CD4-positive, alpha-beta T cell (primary cell): Measurements from ENCODE around the gene ARHGAP26. TPM values are rescaled to one million over a fixed set of nuclear protein-coding genes. Genes with fewer than 3 reads are reported as not detected.

Source experiments
- ATAC-seq: fragments of 200-7000 bp; cut with Tn5 transposase; one replicate; pipeline ENCODE4 v1.10.0; 2022; ENCODE audit warnings: mild to moderate bottlenecking; ENCODE audit not compliant: poor library complexity
- CTCF ChIA-PET: fragments of 350-600 bp; sonication (Branson Sonifier 250); formaldehyde crosslinking; loops from one replicate; lab custom pipeline; 2021; ENCODE audit warnings: antibody characterized with exemption, inconsistent platforms; lab: Charles Lee
- POLR2A ChIA-PET: fragments of 350-600 bp; sonication (Branson Sonifier 250); formaldehyde crosslinking; loops from one replicate; lab custom pipeline; 2021; ENCODE audit warnings: antibody characterized with exemption, inconsistent platforms; lab: Charles Lee
- DNase-seq, 14 experiments: peaks; one replicate each; pipeline ENCODE4 v3.0.0-alpha.2; 2013 to 2020; ENCODE audit warnings: mixed read lengths in 2 of 14
- H3K27ac ChIP-seq, 2 donors: one replicate each; pipeline versions ENCODE4 v1.5.1 to v1.7.0; 2013; ENCODE audit warnings: low read length in 2 of 2, low read depth in 1 of 2, mild to moderate bottlenecking in 1 of 2
- H3K27me3 ChIP-seq, 2 experiments: 1 replicate in 1 of 2; 2 replicates in 1 of 2; pipeline versions ENCODE4 v1.6.1 to v1.7.0; 2013; ENCODE audit warnings: low read length in 2 of 2, control low read depth in 1 of 2, mild to moderate bottlenecking in 1 of 2, moderate library complexity in 1 of 2; ENCODE audit not compliant: insufficient read depth in 2 of 2, control insufficient read depth in 1 of 2
- H3K36me3 ChIP-seq: one replicate; pipeline ENCODE4 v1.6.1; 2013; ENCODE audit warnings: low read length, control low read depth; ENCODE audit not compliant: insufficient read depth
- H3K4me1 ChIP-seq: one replicate; pipeline ENCODE4 v1.6.1; 2013; ENCODE audit warnings: low read length, control low read depth; ENCODE audit not compliant: insufficient read depth
- H3K4me3 ChIP-seq: one replicate; pipeline ENCODE4 v1.5.1; 2013; ENCODE audit warnings: mild to moderate bottlenecking, low read length, moderate library complexity
- H3K9me3 ChIP-seq, 2 experiments: 1 replicate in 1 of 2; 2 replicates in 1 of 2; pipeline versions ENCODE4 v1.6.1 to v1.7.0; 2013; ENCODE audit warnings: low read length in 2 of 2, mild to moderate bottlenecking in 2 of 2, control low read depth in 1 of 2, moderate library complexity in 1 of 2; ENCODE audit not compliant: control insufficient read depth in 1 of 2, insufficient read depth in 1 of 2
- H3K27ac Mint-ChIP-seq: one replicate; pipeline ENCODE4 v1.8.0; 2020; ENCODE audit warnings: mixed read lengths
- H3K27me3 Mint-ChIP-seq: one replicate; pipeline ENCODE4 v1.8.0; 2021; ENCODE audit warnings: mixed read lengths
- H3K36me3 Mint-ChIP-seq: one replicate; pipeline ENCODE4 v1.8.0; 2021; ENCODE audit warnings: low read depth, mixed read lengths
- H3K4me1 Mint-ChIP-seq: one replicate; pipeline ENCODE4 v1.8.0; 2021; ENCODE audit warnings: low read depth, mixed read lengths
- H3K4me3 Mint-ChIP-seq: one replicate; pipeline ENCODE4 v1.8.0; 2020; ENCODE audit warnings: mild to moderate bottlenecking, mixed read lengths
- H3K9me3 Mint-ChIP-seq: one replicate; pipeline ENCODE4 v1.8.0; 2020; ENCODE audit warnings: mixed read lengths
- CTCF ChIP-seq: fragments of 200-600 bp; IDR thresholded peaks from one replicate; pipeline ENCODE4 v1.8.0; 2022; ENCODE audit warnings: antibody characterized with exemption, mild to moderate bottlenecking
- intact Hi-C, 2 experiments: fragments of 100-400 bp; cut with DNase I in 1 of 2; cut with micrococcal nuclease in 1 of 2; formaldehyde crosslinking; loops; one replicate each; pipeline versions ENCODE4 v1.15.1 to v1.9.0; 2023 to 2025; cut with DNase I, micrococcal nuclease
- total RNA-seq, 174 experiments: library from RNA in 2 of 174; stranded (reverse) in 2 of 174; gene quantifications; one replicate each; pipeline ENCODE4 v1.2.3 and lab custom pipeline; 2021 to 2026

Gene ARHGAP26
- total RNA-seq, 2 experiments from 2014 or later, result 24.9 to 27.3 TPM

GRCh38 chr5:143001764-143002351 is 231.7 kb downstream of the ARHGAP26 start:
- peak overlapping the region; percentile 69 to 87 for H3K27ac ChIP-seq
- peaks cover 47% of the 10 kb centered on the region for H3K4me1 Mint-ChIP-seq
- TF ChIP-seq CTCF, result no peak
- H3K4me3 ChIP-seq, result no peak overlapping the region
- intact Hi-C loops, result loop anchor here (2.0 to 10.0 kb wide), 6 partner anchors 77 to 1190 kb away; no protein-coding TSS in a partner anchor
- peak; percentile 6 for ATAC-seq
- H3K4me3 Mint-ChIP-seq, result peak overlapping the region; percentile 43
- CTCF ChIA-PET, result interaction anchor here (0.7 to 3.9 kb wide), 9 partner anchors 10 to 1188 kb away, joined by 3 to 28 read pairs (median 7); partner anchors contain the start of gene NR3C1
- no peaks in the 10 kb centered on the region for H3K27me3 Mint-ChIP-seq
- DNase-seq, result peak in 5 of 14 experiments; percentile 3 to 67 (median 45)
- no peaks in the 10 kb centered on the region for H3K9me3 ChIP-seq
- POLR2A ChIA-PET, result interaction anchor here (0.6 to 4.2 kb wide), 21 partner anchors 12 to 1186 kb away, joined by 3 to 98 read pairs (median 5); partner anchors contain the start of genes ARHGAP26, KCTD16, NR3C1 and YIPF5
- H3K36me3 Mint-ChIP-seq, result no peaks in the 10 kb centered on the region
- H3K4me1 ChIP-seq, result peaks cover 33% of the 10 kb centered on the region
- peak overlapping the region; percentile 91 for H3K27ac Mint-ChIP-seq
- H3K9me3 Mint-ChIP-seq, result no peaks in the 10 kb centered on the region
- no peaks in the 10 kb centered on the region for H3K27me3 ChIP-seq
- H3K36me3 ChIP-seq, result no peaks in the 10 kb centered on the region

- no peaks in the 10 kb centered on the region for H3K27me3 ChIP-seq
- POLR2A ChIA-PET, result interaction anchor here (0.6 to 4.2 kb wide), 33 partner anchors 9 to 1366 kb away, joined by 3 to 98 read pairs (median 4); partner anchors contain the start of genes ARHGAP26, KCTD16, NR3C1 and RELL2
- intact Hi-C loops, result loop anchor here (1.0 to 10.0 kb wide), 8 partner anchors 78 to 1190 kb away; no protein-coding TSS in a partner anchor
- H3K4me3 ChIP-seq, result peak overlapping the region; percentile 3
- Mint-ChIP-seq H3K27ac (peak overlapping the region; percentile 91), H3K4me1 (peaks cover 48% of the 10 kb centered on the region), H3K4me3 (peak overlapping the region; percentile 55), H3K9me3 (no peaks in the 10 kb centered on the region), H3K27me3 (no peaks in the 10 kb centered on the region), H3K36me3 (no peaks in the 10 kb centered on the region)
- peak; percentile 83 for ATAC-seq
- peak; percentile 73 for TF ChIP-seq CTCF
- CTCF ChIA-PET, result interaction anchor here (0.6 to 3.9 kb wide), 22 partner anchors 9 to 1189 kb away, joined by 3 to 28 read pairs (median 4); partner anchors contain the start of gene NR3C1
- peak in 13 of 14 experiments; percentile 10 to 91 (median 37) for DNase-seq
- peak overlapping the region; percentile 76 to 87 for H3K27ac ChIP-seq
- no peaks in the 10 kb centered on the region for H3K36me3 ChIP-seq
- H3K9me3 ChIP-seq, result no peaks in the 10 kb centered on the region
- peaks cover 33% of the 10 kb centered on the region for H3K4me1 ChIP-seq
Observed at GRCh38 chr5:143002459-143003327, 232.5 kb downstream of the ARHGAP26 start.

- Mint-ChIP-seq H3K9me3 (no peaks in the 10 kb centered on the region), H3K27me3 (no peaks in the 10 kb centered on the region), H3K4me3 (peak overlapping the region; percentile 55), H3K27ac (peak overlapping the region; percentile 91), H3K4me1 (peaks cover 53% of the 10 kb centered on the region), H3K36me3 (no peaks in the 10 kb centered on the region)
- Histone ChIP-seq H3K4me1 (peaks cover 36% of the 10 kb centered on the region), H3K27ac (peak overlapping the region; percentile 76 to 87), H3K27me3 (no peaks in the 10 kb centered on the region), H3K9me3 (no peaks in the 10 kb centered on the region), H3K4me3 (no peak overlapping the region), H3K36me3 (no peaks in the 10 kb centered on the region)
- intact Hi-C loops, result loop anchor here (1.0 to 10.0 kb wide), 8 partner anchors 78 to 1189 kb away; no protein-coding TSS in a partner anchor
- ATAC-seq (no peak), DNase-seq (no peak)
- ChIA-PET CTCF (interaction anchor here (0.6 to 3.9 kb wide), 20 partner anchors 8 to 1188 kb away, joined by 3 to 28 read pairs (median 5); partner anchors contain the start of gene NR3C1), POLR2A (interaction anchor here (0.7 to 4.2 kb wide), 23 partner anchors 8 to 1188 kb away, joined by 3 to 98 read pairs (median 5); partner anchors contain the start of genes KCTD16, NR3C1 and YIPF5)
- peak; percentile 24 for TF ChIP-seq CTCF
Observed at GRCh38 chr5:143003328-143003636, 233.1 kb downstream of the ARHGAP26 start.
